GM21360 (cell line): ENCODE measurements around the gene PIEZO1.
"Not testable (repeated sequence)": the region's sequence is repeated elsewhere in the genome, so short reads cannot be mapped to it uniquely, and the experiment has no call there.

ENCODE experiments used
- ATAC-seq: cut with Tn5 transposase; IDR thresholded peaks from one replicate; pipeline ENCODE4 v1.9.1; 2021; ENCODE audit warnings: mild to moderate bottlenecking, moderate library complexity; ENCODE audit not compliant: unreplicated experiment

PIEZO1 gene

GRCh38 chr16:88805887-88806393, 20.9 kb upstream of the PIEZO1 start:
- no peak for ATAC-seq

DNA sequence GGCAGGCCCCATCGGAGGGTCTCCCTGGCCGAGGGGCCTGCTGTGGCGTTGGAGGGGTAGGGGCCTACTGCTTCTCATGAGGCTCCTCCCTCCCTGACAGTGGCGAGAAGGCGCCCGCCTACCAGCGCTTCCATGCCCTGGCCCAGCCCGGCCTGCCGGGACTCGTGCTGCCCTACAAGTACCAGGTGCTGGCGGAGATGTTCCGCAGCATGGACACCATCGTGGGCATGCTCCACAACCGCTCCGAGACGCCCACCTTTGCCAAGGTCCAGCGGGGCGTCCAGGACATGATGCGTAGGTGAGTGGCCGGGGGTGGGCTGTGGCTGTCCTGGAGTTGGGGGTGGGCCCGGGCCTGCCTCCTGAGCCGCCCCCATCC, 20.3 kb upstream of the PIEZO1 start:
- no peak for ATAC-seq

- ATAC-seq, result no peak
Observed at GRCh38 chr16:88804552-88805339, 19.7 kb upstream of the PIEZO1 start.

DNA sequence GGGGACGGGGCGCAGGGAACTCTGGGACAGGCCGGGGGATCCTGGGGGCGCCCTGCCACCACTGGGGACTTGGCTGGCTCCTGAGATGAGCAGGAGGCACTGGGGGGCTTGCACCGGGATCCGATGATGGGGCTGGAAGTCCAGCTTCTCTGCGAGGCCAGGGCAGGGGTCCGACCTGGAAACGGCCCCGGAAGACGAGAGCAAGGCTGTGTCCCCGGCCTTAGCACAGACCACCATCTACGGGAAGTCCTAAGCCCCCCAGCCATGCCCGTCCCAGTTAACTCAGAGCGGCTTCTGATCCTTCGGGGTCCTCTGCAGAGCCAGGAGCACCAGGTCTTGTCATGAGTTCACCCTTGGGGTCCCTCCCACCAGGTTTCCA, 19.1 kb upstream of the PIEZO1 start:
- ATAC-seq, result no peak

- ATAC-seq, result peak; percentile 47
Observed at GRCh38 chr16:88803264-88803987, 18.4 kb upstream of the PIEZO1 start, which contains the start of gene CDT1. CDT1 (plus strand) TSS chr16:88803789; CDS start chr16:88803832, 43 bp downstream.

DNA sequence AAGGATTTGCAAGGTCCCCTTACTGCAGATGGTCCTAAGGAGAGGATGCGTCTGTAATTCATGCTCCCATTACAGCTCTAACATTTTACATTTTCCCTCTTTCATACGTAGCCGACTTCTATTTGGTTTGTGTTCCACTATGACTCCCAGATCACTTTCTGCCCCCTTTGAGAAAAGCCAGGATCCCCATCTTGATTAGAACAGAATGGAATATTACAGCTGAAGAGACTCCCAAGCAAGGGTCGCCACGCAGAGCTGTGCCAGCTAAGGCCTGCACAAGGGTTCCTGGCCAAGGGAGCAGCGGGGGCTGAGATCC, 15.2 kb upstream of the PIEZO1 start:
- no peak for ATAC-seq

- ATAC-seq, result no peak
Observed at GRCh38 chr16:88799569-88800276, 14.7 kb upstream of the PIEZO1 start.

- ATAC-seq, result no peak
Observed at GRCh38 chr16:88798772-88799455, 13.9 kb upstream of the PIEZO1 start.

DNA sequence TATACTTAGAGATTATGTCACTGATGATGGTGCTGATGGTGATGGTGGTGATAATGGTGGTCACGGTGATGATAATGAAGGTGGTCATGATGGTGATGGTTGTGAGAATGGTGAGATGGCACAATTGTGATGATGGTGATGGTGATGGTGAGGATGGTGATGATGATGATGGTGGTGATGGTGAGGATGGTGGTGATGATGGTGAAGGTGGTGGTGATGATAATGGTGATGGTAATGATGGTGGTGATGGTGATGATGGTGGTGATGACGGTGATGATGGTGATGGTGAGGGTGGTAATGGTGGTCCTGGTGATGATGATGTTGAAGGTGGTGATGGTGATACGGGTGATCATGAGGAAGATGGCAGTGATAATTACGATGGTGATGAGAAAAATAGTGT, 13.1 kb upstream of the PIEZO1 start:
- ATAC-seq, result no peak

- ATAC-seq, result no peak
Observed at GRCh38 chr16:88796278-88796677, 11.3 kb upstream of the PIEZO1 start.

GRCh38 chr16:88793251-88793954, 8.4 kb upstream of the PIEZO1 start:
- no peak for ATAC-seq

- no peak for ATAC-seq
Observed at GRCh38 chr16:88792668-88793250, 7.7 kb upstream of the PIEZO1 start.

GRCh38 chr16:88792078-88792550, 7.1 kb upstream of the PIEZO1 start:
- ATAC-seq, result no peak

DNA sequence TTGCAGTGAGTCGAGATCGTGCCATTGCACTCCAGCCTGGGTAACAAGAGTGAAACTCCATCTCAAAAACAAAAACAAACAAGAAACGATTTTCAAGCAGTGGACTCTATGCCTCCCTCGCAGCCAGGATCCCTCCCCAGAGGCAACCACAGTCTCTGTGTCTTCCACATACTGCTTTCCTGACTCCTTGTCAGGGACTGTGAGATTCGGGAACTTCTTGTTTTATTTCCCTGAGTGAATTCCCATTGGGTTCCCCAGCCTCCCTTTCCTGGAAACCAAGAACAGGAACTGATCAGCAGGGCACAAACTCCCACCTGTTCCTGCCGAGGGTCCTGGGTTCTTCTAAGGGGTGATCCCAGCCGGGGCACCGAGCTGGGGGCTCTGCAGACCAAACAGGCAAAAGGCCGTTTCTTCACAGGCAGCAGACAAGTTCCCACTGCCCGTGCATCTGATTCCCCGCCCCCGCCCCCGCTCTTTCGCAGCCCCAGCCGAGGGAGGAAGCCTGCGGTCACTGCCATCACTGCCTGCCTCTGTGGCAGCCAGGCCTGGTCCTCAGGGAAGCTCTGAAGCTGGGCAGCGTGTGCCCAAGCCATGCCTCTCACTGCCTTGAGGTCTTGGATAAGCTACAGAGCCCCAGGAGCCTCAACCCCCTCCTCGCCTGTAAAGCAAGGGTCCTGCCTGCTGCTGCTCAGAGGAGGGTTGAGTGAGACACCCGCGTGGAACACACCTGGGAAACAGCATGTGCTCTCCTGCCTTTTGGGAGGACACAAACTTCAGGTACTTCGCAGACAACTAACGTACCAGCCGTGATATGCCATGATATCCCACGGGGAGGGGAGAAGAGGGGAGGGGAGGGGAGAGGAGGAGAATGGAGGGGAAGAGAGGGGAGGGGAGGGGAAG, 5.5 kb upstream of the PIEZO1 start:
- no peak for ATAC-seq

GRCh38 chr16:88789594-88789993, 4.6 kb upstream of the PIEZO1 start:
- no peak for ATAC-seq

- not testable (repeated sequence) for ATAC-seq
Observed at GRCh38 chr16:88788749-88789148, 3.7 kb upstream of the PIEZO1 start.

- no peak for ATAC-seq
Observed at GRCh38 chr16:88787579-88788314, 2.7 kb upstream of the PIEZO1 start.

DNA sequence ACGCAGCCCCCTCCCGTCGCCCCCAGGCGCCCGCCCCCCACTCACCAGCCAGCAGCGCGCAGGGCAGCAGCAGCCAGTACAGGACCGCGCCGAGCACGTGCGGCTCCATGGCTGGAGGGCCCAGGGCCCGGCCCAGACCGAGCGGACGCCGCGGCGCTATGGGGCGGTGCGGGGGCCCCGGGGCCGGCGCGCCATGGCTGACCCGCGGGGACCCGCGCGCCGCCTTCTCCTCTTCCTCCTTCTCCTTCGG, 239 bp downstream of the PIEZO1 start:
- ATAC-seq, result no peak
